Measurements from ENCODE around the gene STEAP1B.

- TF ChIP-seq CTCF (IDR thresholded peaks at IDR 0.05; ENCODE audit: insufficient read depth, low read length, poor library complexity, severe bottlenecking) (no peak), EZH2phosphoT487 (conservative IDR thresholded peaks at IDR 0.05; ENCODE audit: low read length) (no peak)
These were observed 87.9 kb downstream of the STEAP1B start for GRCh38 chr7:22411977-22412693.

Measured in SU-DHL-6 (cell line).